Measurements from ENCODE around the gene PGBD5.

Gene PGBD5

DNA sequence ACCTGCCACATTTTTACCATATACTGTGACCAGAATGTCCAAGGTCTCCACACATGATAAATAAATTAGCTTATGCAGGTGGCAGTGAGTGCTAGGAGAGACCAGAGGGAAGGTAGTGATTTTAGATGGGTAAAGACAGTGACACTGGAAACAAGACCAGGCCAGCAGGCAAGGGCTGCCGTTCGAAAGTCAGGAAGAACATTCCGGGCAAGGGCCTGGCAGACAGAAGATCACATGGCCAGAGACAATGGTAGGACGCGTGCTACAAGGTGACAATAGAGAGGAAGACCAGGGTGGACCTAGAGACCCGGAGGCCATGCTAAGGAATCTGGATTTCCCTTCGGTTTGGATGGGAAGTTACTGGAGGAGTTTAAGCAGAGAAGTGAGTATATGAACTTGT lies 9.7 kb downstream of the PGBD5 start:
- H3K4me3 ChIP-seq (ENCODE audit: control insufficient read depth, low read depth, low read length), result no peak overlapping the region
- no peak for DNase-seq (ENCODE audit: low read depth)
- TF ChIP-seq, protein P1, sequence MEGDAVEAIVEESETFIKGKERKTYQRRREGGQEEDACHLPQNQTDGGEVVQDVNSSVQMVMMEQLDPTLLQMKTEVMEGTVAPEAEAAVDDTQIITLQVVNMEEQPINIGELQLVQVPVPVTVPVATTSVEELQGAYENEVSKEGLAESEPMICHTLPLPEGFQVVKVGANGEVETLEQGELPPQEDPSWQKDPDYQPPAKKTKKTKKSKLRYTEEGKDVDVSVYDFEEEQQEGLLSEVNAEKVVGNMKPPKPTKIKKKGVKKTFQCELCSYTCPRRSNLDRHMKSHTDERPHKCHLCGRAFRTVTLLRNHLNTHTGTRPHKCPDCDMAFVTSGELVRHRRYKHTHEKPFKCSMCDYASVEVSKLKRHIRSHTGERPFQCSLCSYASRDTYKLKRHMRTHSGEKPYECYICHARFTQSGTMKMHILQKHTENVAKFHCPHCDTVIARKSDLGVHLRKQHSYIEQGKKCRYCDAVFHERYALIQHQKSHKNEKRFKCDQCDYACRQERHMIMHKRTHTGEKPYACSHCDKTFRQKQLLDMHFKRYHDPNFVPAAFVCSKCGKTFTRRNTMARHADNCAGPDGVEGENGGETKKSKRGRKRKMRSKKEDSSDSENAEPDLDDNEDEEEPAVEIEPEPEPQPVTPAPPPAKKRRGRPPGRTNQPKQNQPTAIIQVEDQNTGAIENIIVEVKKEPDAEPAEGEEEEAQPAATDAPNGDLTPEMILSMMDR (IDR thresholded peaks at IDR 0.05; ENCODE audit: control insufficient read depth, insufficient read depth, low read depth, low read length, missing control alignments), result no peak

DNA sequence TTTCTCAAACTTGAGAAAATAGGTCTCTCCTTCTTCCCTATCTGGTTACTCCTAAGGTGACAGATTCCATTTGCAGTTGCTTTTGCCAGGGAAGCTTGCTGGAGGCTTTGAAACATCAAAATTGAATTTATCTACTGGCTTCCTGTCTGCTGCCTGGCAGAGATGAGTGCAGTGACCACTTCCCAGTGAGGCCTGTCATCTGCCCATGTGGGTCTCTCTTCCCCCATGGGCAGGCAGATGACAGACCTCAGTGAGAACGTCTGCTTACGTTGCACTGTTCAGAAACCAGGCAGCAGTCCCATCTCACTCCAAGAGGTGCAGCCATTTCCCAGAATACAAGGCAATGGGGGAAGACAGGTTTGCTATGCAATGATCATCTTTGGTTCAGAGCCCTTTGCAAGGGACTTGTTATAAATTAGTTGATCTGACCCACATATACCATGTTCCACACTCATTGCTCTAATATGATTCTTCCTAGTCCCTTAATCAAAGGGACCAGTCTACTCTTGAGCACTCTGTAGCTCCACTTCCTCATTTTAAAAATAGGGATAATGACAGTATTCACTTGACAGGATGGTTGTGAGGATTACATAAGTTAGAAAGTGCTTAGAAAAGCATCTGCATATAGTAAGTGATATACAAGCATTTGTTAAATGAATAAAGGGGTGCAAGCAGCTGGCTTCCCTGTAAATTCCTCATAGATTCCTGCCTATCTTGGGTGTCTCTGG lies 10.6 kb downstream of the PGBD5 start:
- no peak for DNase-seq (ENCODE audit: low read depth)
- H3K4me3 ChIP-seq (ENCODE audit: control insufficient read depth, low read depth, low read length), result no peak overlapping the region
- TF ChIP-seq, protein P1 (IDR thresholded peaks at IDR 0.05; ENCODE audit: control insufficient read depth, insufficient read depth, low read depth, low read length, missing control alignments), result no peak

DNA sequence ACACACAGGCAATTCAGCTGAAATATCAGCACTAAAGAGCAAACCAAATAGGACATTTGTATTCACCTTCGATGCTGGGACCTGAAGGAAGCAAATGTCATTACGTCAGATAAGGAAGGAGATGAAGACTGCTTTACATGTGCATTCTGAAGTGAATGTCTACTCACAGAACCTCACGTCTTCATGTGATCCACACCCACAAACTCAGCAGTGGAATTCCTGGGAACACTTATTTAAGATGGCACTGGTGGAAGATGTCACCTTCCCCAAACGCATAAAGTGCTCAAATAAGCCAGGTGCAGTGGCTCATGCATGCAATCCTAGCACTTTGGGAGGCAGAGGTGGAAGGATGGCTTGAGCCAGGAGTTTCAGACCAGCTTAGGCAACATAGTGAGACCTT lies 11.4 kb downstream of the PGBD5 start:
- TF ChIP-seq, protein P1 (IDR thresholded peaks at IDR 0.05; ENCODE audit: control insufficient read depth, insufficient read depth, low read depth, low read length, missing control alignments), result no peak
- no peak for DNase-seq (ENCODE audit: low read depth)
- no peak overlapping the region for H3K4me3 ChIP-seq (ENCODE audit: control insufficient read depth, low read depth, low read length)

DNA sequence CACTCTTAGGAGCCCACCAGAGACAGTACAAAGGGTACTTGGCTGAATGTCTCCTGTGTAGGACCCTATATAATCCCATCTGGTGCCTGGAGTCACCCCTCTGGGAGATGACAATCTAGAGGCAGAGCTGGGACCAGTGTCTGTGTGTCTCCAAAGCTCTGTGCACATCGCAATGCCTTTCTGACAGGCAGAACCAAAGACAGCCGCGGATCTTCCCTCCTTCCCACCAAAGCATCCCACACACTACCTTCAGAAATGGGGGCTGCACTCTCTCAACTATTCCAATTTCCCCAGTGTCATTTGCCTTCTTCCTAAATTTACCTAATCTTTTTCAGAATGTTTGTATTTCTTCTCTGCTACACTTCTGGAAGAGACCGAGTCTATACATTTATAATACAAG lies 12.0 kb downstream of the PGBD5 start:
- DNase-seq (ENCODE audit: low read depth), result no peak
- no peak overlapping the region for H3K4me3 ChIP-seq (ENCODE audit: control insufficient read depth, low read depth, low read length)
- TF ChIP-seq, protein P1 (IDR thresholded peaks at IDR 0.05; ENCODE audit: control insufficient read depth, insufficient read depth, low read depth, low read length, missing control alignments), result no peak

DNA sequence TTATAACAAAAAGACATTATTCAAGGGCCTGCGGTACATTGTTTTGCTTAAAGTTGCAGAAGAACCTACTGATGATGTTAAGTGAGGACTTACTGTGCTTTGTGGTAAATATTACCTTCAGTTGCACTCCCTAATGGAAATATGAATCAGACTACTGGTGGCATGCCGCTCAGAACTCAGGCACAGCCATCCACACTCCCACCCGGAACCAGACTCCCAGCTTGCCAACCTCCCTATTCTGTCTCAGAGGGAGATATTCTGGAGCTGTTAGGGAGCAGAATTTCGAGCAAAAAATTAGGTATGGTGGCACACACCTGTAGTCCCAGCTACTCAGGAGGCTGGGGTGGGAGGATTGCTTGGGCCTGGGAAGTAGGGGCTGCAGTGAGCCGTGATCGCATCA lies 13.1 kb downstream of the PGBD5 start:
- no peak for DNase-seq (ENCODE audit: low read depth)
- H3K4me3 ChIP-seq (ENCODE audit: control insufficient read depth, low read depth, low read length), result no peak overlapping the region
- TF ChIP-seq, protein P1 (IDR thresholded peaks at IDR 0.05; ENCODE audit: control insufficient read depth, insufficient read depth, low read depth, low read length, missing control alignments), result no peak

DNA sequence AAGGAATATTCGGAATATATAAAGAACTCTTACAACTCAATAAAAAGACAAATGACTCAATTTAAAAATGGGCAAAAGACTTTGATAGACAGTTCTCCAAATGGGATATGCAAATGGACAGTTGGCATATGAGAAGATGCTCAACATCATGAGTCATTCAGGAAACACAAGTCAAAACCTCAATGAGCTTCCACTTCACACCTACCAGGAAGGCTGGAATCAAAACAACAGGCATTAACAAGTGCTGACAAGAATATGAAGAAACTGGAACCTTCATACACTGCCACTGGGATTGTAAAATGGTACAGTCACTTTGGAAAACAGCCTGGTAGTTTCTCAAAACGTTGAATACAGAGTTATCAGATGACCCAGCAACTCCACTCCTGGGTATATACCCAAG lies 17.2 kb downstream of the PGBD5 start:
- no peak for DNase-seq (ENCODE audit: low read depth)
- H3K4me3 ChIP-seq (ENCODE audit: control insufficient read depth, low read depth, low read length), result no peak overlapping the region
- TF ChIP-seq, protein P1 (IDR thresholded peaks at IDR 0.05; ENCODE audit: control insufficient read depth, insufficient read depth, low read depth, low read length, missing control alignments), result no peak

Data from AG09309 (cell line).